GM23338 (cell line): ENCODE results near the gene TRAPPC10.

Experiments
- CREB1 ChIP-seq: fragments of 250-450 bp; sonication (Bioruptor Pico); IDR thresholded peaks from 2 replicates; pipeline ENCODE4 v1.5.0; 2020; ENCODE audit warnings: low read depth, mild to moderate bottlenecking, moderate library complexity
- EZH2 ChIP-seq: fragments of 200-600 bp; sonication (generic); IDR thresholded peaks from one replicate; pipeline ENCODE4 v1.8.0; 2017; ENCODE audit warnings: antibody characterized with exemption, mild to moderate bottlenecking, low read depth; ENCODE audit not compliant: unreplicated experiment
- EZH2phosphoT487 ChIP-seq: fragments of 200-600 bp; sonication (generic); IDR thresholded peaks from one replicate; pipeline ENCODE4 v1.8.1; 2018; ENCODE audit warnings: antibody characterized with exemption; ENCODE audit not compliant: unreplicated experiment
- NANOG ChIP-seq: IDR thresholded peaks from 2 replicates; pipeline ENCODE4 v1.6.1; 2016; ENCODE audit warnings: antibody characterized with exemption, borderline replicate concordance
- POLR2AphosphoS5 ChIP-seq: IDR thresholded peaks from 2 replicates; pipeline ENCODE4 v1.6.1; 2016; ENCODE audit warnings: antibody characterized with exemption, low read depth
- REST ChIP-seq: IDR thresholded peaks from one replicate; pipeline ENCODE4 v1.6.1; 2018; ENCODE audit warnings: antibody characterized with exemption; ENCODE audit not compliant: unreplicated experiment
- ZNF331 ChIP-seq: fragments of 250-450 bp; sonication (Bioruptor Pico); IDR thresholded peaks from 2 replicates; pipeline ENCODE4 v1.5.0; 2020; ENCODE audit warnings: low read depth, mild to moderate bottlenecking, moderate library complexity
- TF ChIP-seq, protein P1 (sequence below): IDR thresholded peaks from 2 replicates; pipeline ENCODE4 v1.6.1; 2016; ENCODE audit warnings: antibody characterized with exemption
- TF ChIP-seq, protein P2 (sequence below), 2 experiments: fragments of 200-600 bp in 1 of 2; sonication (generic) in 1 of 2; conservative IDR thresholded peaks; 2 replicates each; pipeline versions ENCODE4 v1.5.1 to v1.6.1; 2016 to 2017; ENCODE audit warnings: antibody characterized with exemption in 2 of 2, low read depth in 2 of 2, mild to moderate bottlenecking in 2 of 2, moderate library complexity in 1 of 2

GRCh38 chr21:44005071-44005470, 7.0 kb upstream of the TRAPPC10 start:
- TF ChIP-seq, protein P1, sequence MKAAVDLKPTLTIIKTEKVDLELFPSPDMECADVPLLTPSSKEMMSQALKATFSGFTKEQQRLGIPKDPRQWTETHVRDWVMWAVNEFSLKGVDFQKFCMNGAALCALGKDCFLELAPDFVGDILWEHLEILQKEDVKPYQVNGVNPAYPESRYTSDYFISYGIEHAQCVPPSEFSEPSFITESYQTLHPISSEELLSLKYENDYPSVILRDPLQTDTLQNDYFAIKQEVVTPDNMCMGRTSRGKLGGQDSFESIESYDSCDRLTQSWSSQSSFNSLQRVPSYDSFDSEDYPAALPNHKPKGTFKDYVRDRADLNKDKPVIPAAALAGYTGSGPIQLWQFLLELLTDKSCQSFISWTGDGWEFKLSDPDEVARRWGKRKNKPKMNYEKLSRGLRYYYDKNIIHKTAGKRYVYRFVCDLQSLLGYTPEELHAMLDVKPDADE, result no peak
- TF ChIP-seq POLR2AphosphoS5, result no peak
- TF ChIP-seq, protein P2, sequence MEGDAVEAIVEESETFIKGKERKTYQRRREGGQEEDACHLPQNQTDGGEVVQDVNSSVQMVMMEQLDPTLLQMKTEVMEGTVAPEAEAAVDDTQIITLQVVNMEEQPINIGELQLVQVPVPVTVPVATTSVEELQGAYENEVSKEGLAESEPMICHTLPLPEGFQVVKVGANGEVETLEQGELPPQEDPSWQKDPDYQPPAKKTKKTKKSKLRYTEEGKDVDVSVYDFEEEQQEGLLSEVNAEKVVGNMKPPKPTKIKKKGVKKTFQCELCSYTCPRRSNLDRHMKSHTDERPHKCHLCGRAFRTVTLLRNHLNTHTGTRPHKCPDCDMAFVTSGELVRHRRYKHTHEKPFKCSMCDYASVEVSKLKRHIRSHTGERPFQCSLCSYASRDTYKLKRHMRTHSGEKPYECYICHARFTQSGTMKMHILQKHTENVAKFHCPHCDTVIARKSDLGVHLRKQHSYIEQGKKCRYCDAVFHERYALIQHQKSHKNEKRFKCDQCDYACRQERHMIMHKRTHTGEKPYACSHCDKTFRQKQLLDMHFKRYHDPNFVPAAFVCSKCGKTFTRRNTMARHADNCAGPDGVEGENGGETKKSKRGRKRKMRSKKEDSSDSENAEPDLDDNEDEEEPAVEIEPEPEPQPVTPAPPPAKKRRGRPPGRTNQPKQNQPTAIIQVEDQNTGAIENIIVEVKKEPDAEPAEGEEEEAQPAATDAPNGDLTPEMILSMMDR (conservative IDR thresholded peaks at IDR 0.05; ENCODE audit: low read depth in 2 of 2), result no peak
- no peak for TF ChIP-seq ZNF331 (CRISPR knock-in tag)
- no peak for TF ChIP-seq REST
- TF ChIP-seq NANOG, result no peak
- no peak for TF ChIP-seq EZH2phosphoT487
- no peak for TF ChIP-seq CREB1 (CRISPR knock-in tag)
- no peak for TF ChIP-seq EZH2
